ENCODE data around the gene BUB3. TPM values are rescaled to one million over a fixed set of nuclear protein-coding genes. Genes with fewer than 3 reads are reported as not detected.
"Not testable (repeated sequence)": the region's sequence is repeated elsewhere in the genome, so short reads cannot be mapped to it uniquely, and the experiment has no call there.

BUB3 gene
- total RNA-seq, 1 donor from 2014 or later = 97.0 TPM

- peaks cover 45% of the 10 kb centered on the region for H3K36me3 Mint-ChIP-seq (ENCODE audit: unreplicated experiment)
- no peak for TF ChIP-seq CTCF (IDR thresholded peaks at IDR 0.05)
- H3K4me3 Mint-ChIP-seq (ENCODE audit: unreplicated experiment) = no peak overlapping the region
- no peaks in the 10 kb centered on the region for H3K4me1 Mint-ChIP-seq (ENCODE audit: unreplicated experiment)
- H3K27ac Mint-ChIP-seq (ENCODE audit: unreplicated experiment) = no peak overlapping the region
- DNase-seq (ENCODE audit: extremely low spot score, unreplicated experiment) = no peak
- no peaks in the 10 kb centered on the region for H3K9me3 Mint-ChIP-seq (ENCODE audit: unreplicated experiment)
- H3K27me3 Mint-ChIP-seq (ENCODE audit: unreplicated experiment) = no peaks in the 10 kb centered on the region
Observed at GRCh38 chr10:123164319-123164718, 10.1 kb downstream of the BUB3 start.

DNA sequence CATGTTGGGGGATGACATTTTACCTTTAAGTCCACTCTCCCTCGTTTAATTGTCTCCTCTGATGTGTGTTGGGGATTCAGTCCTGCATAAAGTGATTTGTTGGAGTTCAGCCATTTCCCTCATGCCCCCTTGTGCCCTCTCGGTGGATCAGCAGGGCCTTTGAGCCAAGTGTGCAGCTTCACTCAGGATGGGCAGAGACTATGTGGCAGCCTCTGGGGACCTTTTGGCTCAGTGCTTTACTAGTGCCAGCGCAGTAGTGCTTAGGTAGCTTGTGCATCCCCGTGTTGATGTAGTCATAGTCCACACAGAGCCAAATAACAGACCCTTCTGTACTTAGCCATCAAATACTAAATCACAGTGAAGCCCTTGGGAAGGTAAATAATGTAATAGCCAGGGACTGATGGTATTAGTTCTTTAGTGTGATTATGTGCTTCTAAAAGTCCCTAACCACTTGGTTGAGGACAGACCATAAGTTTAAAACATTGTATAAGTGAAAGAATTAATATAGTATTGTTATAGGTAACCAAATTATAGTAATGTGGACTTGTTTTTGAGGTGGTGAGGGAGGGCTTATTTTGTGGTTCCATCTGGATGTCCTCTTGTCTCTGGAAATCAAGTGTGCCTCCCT is 11.4 kb downstream of the BUB3 start:
- H3K36me3 Mint-ChIP-seq (ENCODE audit: unreplicated experiment) = peaks cover 44% of the 10 kb centered on the region
- no peak for DNase-seq (ENCODE audit: extremely low spot score, unreplicated experiment)
- H3K27me3 Mint-ChIP-seq (ENCODE audit: unreplicated experiment) = no peaks in the 10 kb centered on the region
- H3K4me3 Mint-ChIP-seq (ENCODE audit: unreplicated experiment) = no peak overlapping the region
- H3K4me1 Mint-ChIP-seq (ENCODE audit: unreplicated experiment) = no peaks in the 10 kb centered on the region
- TF ChIP-seq CTCF (IDR thresholded peaks at IDR 0.05) = no peak
- no peak overlapping the region for H3K27ac Mint-ChIP-seq (ENCODE audit: unreplicated experiment)
- no peaks in the 10 kb centered on the region for H3K9me3 Mint-ChIP-seq (ENCODE audit: unreplicated experiment)

- Mint-ChIP-seq H3K4me3 (ENCODE audit: unreplicated experiment) (no peak overlapping the region), H3K9me3 (ENCODE audit: unreplicated experiment) (no peaks in the 10 kb centered on the region), H3K4me1 (ENCODE audit: unreplicated experiment) (no peaks in the 10 kb centered on the region), H3K27me3 (ENCODE audit: unreplicated experiment) (no peaks in the 10 kb centered on the region), H3K27ac (ENCODE audit: unreplicated experiment) (no peak overlapping the region), H3K36me3 (ENCODE audit: unreplicated experiment) (peaks cover 38% of the 10 kb centered on the region)
- TF ChIP-seq CTCF (IDR thresholded peaks at IDR 0.05) = no peak
- DNase-seq (ENCODE audit: extremely low spot score, unreplicated experiment) = no peak
Observed at GRCh38 chr10:123166618-123167017, 12.4 kb downstream of the BUB3 start.

DNA sequence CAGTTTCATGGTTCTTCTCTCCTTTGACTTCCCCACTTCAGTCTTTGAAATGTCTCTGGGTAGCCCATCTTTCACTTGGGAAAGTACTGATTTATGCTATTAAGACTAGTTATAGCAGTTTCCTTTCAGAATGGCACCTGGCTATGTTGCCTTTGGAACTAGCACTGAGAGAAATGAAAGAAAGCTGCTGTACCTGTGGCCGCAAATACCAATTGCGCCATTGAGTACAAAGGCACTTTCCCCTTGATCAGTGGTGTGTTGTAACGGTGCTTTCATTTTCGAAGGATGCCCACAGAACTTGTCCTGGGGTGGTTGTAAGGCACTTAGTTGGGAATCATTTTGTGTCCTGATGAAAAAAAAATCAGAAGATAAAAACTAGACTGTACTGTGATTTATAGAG is 16.8 kb downstream of the BUB3 start:
- H3K9me3 Mint-ChIP-seq (ENCODE audit: unreplicated experiment) = no peaks in the 10 kb centered on the region
- H3K36me3 Mint-ChIP-seq (ENCODE audit: unreplicated experiment) = peaks cover 32% of the 10 kb centered on the region
- no peak overlapping the region for H3K27ac Mint-ChIP-seq (ENCODE audit: unreplicated experiment)
- no peaks in the 10 kb centered on the region for H3K4me1 Mint-ChIP-seq (ENCODE audit: unreplicated experiment)
- H3K4me3 Mint-ChIP-seq (ENCODE audit: unreplicated experiment) = no peak overlapping the region
- H3K27me3 Mint-ChIP-seq (ENCODE audit: unreplicated experiment) = no peaks in the 10 kb centered on the region
- no peak for DNase-seq (ENCODE audit: extremely low spot score, unreplicated experiment)
- TF ChIP-seq CTCF (IDR thresholded peaks at IDR 0.05) = no peak

- H3K27ac Mint-ChIP-seq (ENCODE audit: unreplicated experiment); H3K4me3 Mint-ChIP-seq (ENCODE audit: unreplicated experiment); DNase-seq (ENCODE audit: extremely low spot score, unreplicated experiment); H3K27me3 Mint-ChIP-seq (ENCODE audit: unreplicated experiment); H3K9me3 Mint-ChIP-seq (ENCODE audit: unreplicated experiment); H3K4me1 Mint-ChIP-seq (ENCODE audit: unreplicated experiment): not testable (repeated sequence)
- H3K36me3 Mint-ChIP-seq (ENCODE audit: unreplicated experiment) = peaks cover 32% of the 10 kb centered on the region
Observed at GRCh38 chr10:123171616-123172015, 17.4 kb downstream of the BUB3 start.

All from osteocyte (in vitro differentiated cells).